B cell (primary cell): Measurements from ENCODE around the gene FAM219A.

Experiments
- CTCF ChIP-seq: fragments of 200-600 bp; IDR thresholded peaks from one replicate; pipeline ENCODE4 v1.8.0; 2022; ENCODE audit warnings: antibody characterized with exemption, mild to moderate bottlenecking
- EZH2 ChIP-seq: IDR thresholded peaks from 2 replicates; pipeline ENCODE4 v1.6.1; 2012; ENCODE audit warnings: borderline replicate concordance, low read depth, mild to moderate bottlenecking, moderate library complexity, low read length; ENCODE audit not compliant: insufficient read depth, poor library complexity, severe bottlenecking

- TF ChIP-seq CTCF (no peak), EZH2 (no peak)
Observed at GRCh38 chr9:34400275-34400674, 58.1 kb downstream of the FAM219A start.
